Heart left ventricle (tissue), 13 donors: ENCODE data around the gene IQCH.

ENCODE experiments used
- CTCF ChIP-seq, 12 donors: fragments of 200-600 bp; sonication (generic) in 4 of 12; IDR thresholded peaks; one replicate each; pipeline versions ENCODE4 v1.5.0 to v1.8.0; 2018 to 2022; ENCODE audit warnings: antibody characterized with exemption in 12 of 12, mild to moderate bottlenecking in 5 of 12
- POLR2A ChIP-seq, 2 donors: fragments of 450-650 bp; IDR thresholded peaks; one replicate each; pipeline ENCODE4 v1.6.1; 2017; ENCODE audit warnings: antibody characterized with exemption in 2 of 2, mild to moderate bottlenecking in 2 of 2, moderate library complexity in 2 of 2
- donor health status: ischemic (EF 13 %, LVEDD 7.1; RV severe dilation, severe dysfunction).
- donor health status: DM: no; HTN: yes; CAD: no.
- donor health status: DM: no; HTN: no; CAD: no.
- donor health status: ischemic (EF 25% LVEDD 6.9; RV normal size, moderate dysfunction).
- donor health status: ischemic (EF 25% LVEDD 5.7; RV mildly dilated, moderate dysfunction).
- donor health status: ischemic (EF 35%, LVEDD 5.7; RV mildly dilated, moderate dysfunction).
- donor health status: nonischemic (EF 11% LVEDD 7.7; RV severe dilation, severe dysfunction).
- donor health status: DM: yes; HTN: yes; CAD: no.
- donor health status: PGD.
- donor health status: ischemic (EF 29% LVEDD 5.4; RV normal size, mild dysfunction).
- donor health status: nonischemic (EF 23%, LVEDD 6.1; RV moderate dilation, normal function).

- TF ChIP-seq CTCF (IDR thresholded peaks at IDR 0.05) (no peak), POLR2A (IDR thresholded peaks at IDR 0.05) (no peak)
Measured at GRCh38 chr15:67462875-67463274, 208.3 kb downstream of the IQCH start.
